Measurements from ENCODE around the gene DCLK3. TPM values are rescaled to one million over a fixed set of nuclear protein-coding genes. Genes with fewer than 3 reads are reported as not detected.

Gene DCLK3
- total RNA-seq, 2 experiments from 2014 or later: not detected

- ATAC-seq (ENCODE audit: low read depth) (no peak), DNase-seq (no peak)
- H3K27ac Mint-ChIP-seq: no peak overlapping the region
- H3K27me3 Mint-ChIP-seq: peaks cover 5% of the 10 kb centered on the region
- no peak overlapping the region for H3K4me3 Mint-ChIP-seq
- H3K9me3 Mint-ChIP-seq: no peaks in the 10 kb centered on the region
- POLR2A ChIA-PET: no interaction called here
- no peaks in the 10 kb centered on the region for H3K36me3 Mint-ChIP-seq
- peaks cover 4% of the 10 kb centered on the region for H3K4me1 Mint-ChIP-seq
Observed at GRCh38 chr3:36710606-36711005, 53.7 kb downstream of the DCLK3 start.

- Mint-ChIP-seq H3K27ac (no peak overlapping the region), H3K4me1 (peaks cover 4% of the 10 kb centered on the region), H3K27me3 (peaks cover 5% of the 10 kb centered on the region), H3K36me3 (no peaks in the 10 kb centered on the region), H3K9me3 (no peaks in the 10 kb centered on the region), H3K4me3 (no peak overlapping the region)
- no peak for DNase-seq
- ATAC-seq (ENCODE audit: low read depth): no peak
- POLR2A ChIA-PET: no interaction called here
Observed at GRCh38 chr3:36709826-36710365, 54.5 kb downstream of the DCLK3 start.

DNA sequence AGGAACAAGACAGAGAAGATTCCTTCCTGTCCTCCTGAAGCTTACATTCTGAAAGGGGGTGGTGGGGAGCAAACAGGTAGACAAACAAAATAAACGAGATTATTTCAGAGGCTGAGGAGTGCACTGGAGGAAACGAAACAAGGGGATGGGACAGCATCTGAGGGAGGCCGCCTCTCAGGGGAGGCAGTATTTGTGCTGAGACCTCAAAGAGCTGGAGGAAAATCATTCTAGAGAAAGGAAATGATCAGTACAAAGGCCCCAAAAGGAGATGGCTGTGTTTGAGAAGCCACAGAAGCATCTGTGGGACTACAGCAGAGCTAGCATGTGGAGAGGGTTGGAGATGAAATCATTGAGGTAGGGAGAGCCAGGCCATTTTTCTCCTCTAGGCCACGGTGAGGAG lies 55.1 kb downstream of the DCLK3 start:
- no peak overlapping the region for H3K4me3 Mint-ChIP-seq
- POLR2A ChIA-PET: no interaction called here
- DNase-seq: no peak

GRCh38 chr3:36707623-36708409 lies 56.5 kb downstream of the DCLK3 start:
- H3K4me1 Mint-ChIP-seq: peaks cover 4% of the 10 kb centered on the region
- POLR2A ChIA-PET: no interaction called here
- no peak overlapping the region for H3K4me3 Mint-ChIP-seq
- DNase-seq (no peak), ATAC-seq (ENCODE audit: low read depth) (no peak)
- H3K9me3 Mint-ChIP-seq: no peaks in the 10 kb centered on the region
- no peaks in the 10 kb centered on the region for H3K36me3 Mint-ChIP-seq
- no peak overlapping the region for H3K27ac Mint-ChIP-seq
- H3K27me3 Mint-ChIP-seq: peaks cover 5% of the 10 kb centered on the region

More for the DNA sequence above, 55.1 kb downstream of the DCLK3 start:
- no peaks in the 10 kb centered on the region for H3K36me3 Mint-ChIP-seq
- H3K27me3 Mint-ChIP-seq: peaks cover 5% of the 10 kb centered on the region
- ATAC-seq (ENCODE audit: low read depth): no peak
- no peak overlapping the region for H3K27ac Mint-ChIP-seq
- H3K4me1 Mint-ChIP-seq: peaks cover 4% of the 10 kb centered on the region
- H3K9me3 Mint-ChIP-seq: no peaks in the 10 kb centered on the region

- H3K27ac Mint-ChIP-seq: no peak overlapping the region
- H3K4me1 Mint-ChIP-seq: peaks cover 4% of the 10 kb centered on the region
- H3K27me3 Mint-ChIP-seq: peaks cover 5% of the 10 kb centered on the region
- no peak for ATAC-seq (ENCODE audit: low read depth)
- H3K9me3 Mint-ChIP-seq: no peaks in the 10 kb centered on the region
- POLR2A ChIA-PET: no interaction called here
- no peaks in the 10 kb centered on the region for H3K36me3 Mint-ChIP-seq
- DNase-seq: no peak
- H3K4me3 Mint-ChIP-seq: no peak overlapping the region
Observed at GRCh38 chr3:36705015-36705414, 59.3 kb downstream of the DCLK3 start.

DNA sequence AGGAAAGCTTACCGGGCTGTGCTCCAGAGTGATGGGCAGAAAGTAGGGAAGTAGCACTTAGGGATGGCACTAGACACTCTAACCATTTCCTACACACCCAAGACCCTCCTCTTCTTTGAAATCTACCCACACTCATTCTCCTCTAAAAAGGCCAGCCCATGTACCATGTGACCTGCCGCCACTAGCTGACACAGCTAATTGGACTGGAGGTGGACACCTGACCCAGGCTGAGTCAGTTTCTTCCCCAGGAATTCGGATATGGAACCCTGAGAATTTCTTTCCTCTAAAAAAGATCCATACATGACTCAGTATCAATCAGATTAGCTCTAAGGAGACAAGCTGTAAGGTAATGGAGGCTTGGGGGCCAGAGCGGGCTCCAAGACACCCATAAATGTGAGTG lies 60.1 kb downstream of the DCLK3 start:
- Mint-ChIP-seq H3K27ac (no peak overlapping the region), H3K27me3 (peaks cover 5% of the 10 kb centered on the region), H3K4me3 (no peak overlapping the region), H3K9me3 (no peaks in the 10 kb centered on the region), H3K4me1 (peaks cover 4% of the 10 kb centered on the region), H3K36me3 (no peaks in the 10 kb centered on the region)
- POLR2A ChIA-PET: no interaction called here
- DNase-seq: no peak
- no peak for ATAC-seq (ENCODE audit: low read depth)

DNA sequence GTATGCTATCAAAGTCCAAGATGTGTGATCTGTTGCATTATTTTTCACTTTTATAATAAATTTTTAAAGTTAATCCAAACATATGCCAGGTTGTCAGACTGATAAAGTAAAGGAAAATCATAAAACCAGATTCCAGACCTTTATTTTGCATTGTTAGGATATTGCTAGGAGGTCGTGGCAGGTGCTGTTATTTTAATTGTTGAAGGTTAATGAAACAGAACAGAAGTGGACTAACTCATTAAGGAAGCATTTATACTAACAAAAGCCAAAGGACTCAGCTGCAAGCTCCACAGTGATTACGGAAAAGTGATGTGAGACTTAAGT lies 63.1 kb downstream of the DCLK3 start:
- H3K4me3 Mint-ChIP-seq: no peak overlapping the region
- POLR2A ChIA-PET: no interaction called here
- no peak for DNase-seq
- H3K4me1 Mint-ChIP-seq: no peaks in the 10 kb centered on the region
- no peaks in the 10 kb centered on the region for H3K36me3 Mint-ChIP-seq
- no peak overlapping the region for H3K27ac Mint-ChIP-seq
- no peak for ATAC-seq (ENCODE audit: low read depth)
- H3K27me3 Mint-ChIP-seq: no peaks in the 10 kb centered on the region
- H3K9me3 Mint-ChIP-seq: no peaks in the 10 kb centered on the region

- DNase-seq (peak; percentile 44), ATAC-seq (ENCODE audit: low read depth) (no peak)
- Mint-ChIP-seq H3K4me3 (no peak overlapping the region), H3K27me3 (no peaks in the 10 kb centered on the region), H3K4me1 (no peaks in the 10 kb centered on the region), H3K36me3 (no peaks in the 10 kb centered on the region), H3K9me3 (no peaks in the 10 kb centered on the region), H3K27ac (no peak overlapping the region)
- POLR2A ChIA-PET: no interaction called here
Observed at GRCh38 chr3:36700537-36701248, 63.7 kb downstream of the DCLK3 start.

DNA sequence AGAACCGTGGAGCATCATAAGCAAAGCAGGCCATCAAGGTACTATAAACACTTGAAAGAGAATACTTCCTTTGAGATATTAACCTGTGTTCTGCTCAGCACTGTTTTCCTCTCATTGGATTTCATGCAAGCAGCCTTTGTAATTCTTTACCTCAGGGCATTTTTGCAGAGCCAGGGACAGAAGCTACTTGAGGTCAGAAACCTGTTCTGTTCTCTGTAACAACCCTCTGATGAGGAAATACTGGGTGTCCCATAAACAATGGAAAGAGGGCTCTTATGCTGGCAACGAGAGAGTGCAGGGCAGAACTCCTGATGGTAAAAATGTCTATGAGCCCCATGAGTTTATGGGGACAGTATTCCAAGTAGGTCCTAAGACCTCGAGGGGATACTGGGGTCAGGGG lies 66.0 kb downstream of the DCLK3 start:
- no peak overlapping the region for H3K4me3 Mint-ChIP-seq
- peaks cover 6% of the 10 kb centered on the region for H3K27me3 Mint-ChIP-seq
- no peak overlapping the region for H3K27ac Mint-ChIP-seq
- no peak for DNase-seq
- no peak for ATAC-seq (ENCODE audit: low read depth)
- H3K36me3 Mint-ChIP-seq: no peaks in the 10 kb centered on the region
- no peaks in the 10 kb centered on the region for H3K9me3 Mint-ChIP-seq
- H3K4me1 Mint-ChIP-seq: no peaks in the 10 kb centered on the region
- POLR2A ChIA-PET: no interaction called here

- POLR2A ChIA-PET: no interaction called here
- no peaks in the 10 kb centered on the region for H3K36me3 Mint-ChIP-seq
- no peaks in the 10 kb centered on the region for H3K9me3 Mint-ChIP-seq
- ATAC-seq (ENCODE audit: low read depth) (no peak), DNase-seq (no peak)
- H3K4me1 Mint-ChIP-seq: no peaks in the 10 kb centered on the region
- no peak overlapping the region for H3K4me3 Mint-ChIP-seq
- peaks cover 6% of the 10 kb centered on the region for H3K27me3 Mint-ChIP-seq
- H3K27ac Mint-ChIP-seq: no peak overlapping the region
Observed at GRCh38 chr3:36697229-36698001, 66.9 kb downstream of the DCLK3 start.

GRCh38 chr3:36696799-36697198 lies 67.6 kb downstream of the DCLK3 start:
- no peaks in the 10 kb centered on the region for H3K9me3 Mint-ChIP-seq
- POLR2A ChIA-PET: no interaction called here
- ATAC-seq (ENCODE audit: low read depth): no peak
- H3K36me3 Mint-ChIP-seq: no peaks in the 10 kb centered on the region
- H3K27me3 Mint-ChIP-seq: peaks cover 6% of the 10 kb centered on the region
- no peaks in the 10 kb centered on the region for H3K4me1 Mint-ChIP-seq
- no peak for DNase-seq
- no peak overlapping the region for H3K4me3 Mint-ChIP-seq
- H3K27ac Mint-ChIP-seq: no peak overlapping the region

- Mint-ChIP-seq H3K4me1 (no peaks in the 10 kb centered on the region), H3K4me3 (no peak overlapping the region), H3K27me3 (peaks cover 6% of the 10 kb centered on the region), H3K27ac (no peak overlapping the region), H3K9me3 (no peaks in the 10 kb centered on the region), H3K36me3 (no peaks in the 10 kb centered on the region)
- ATAC-seq (ENCODE audit: low read depth) (no peak), DNase-seq (no peak)
- POLR2A ChIA-PET: no interaction called here
Observed at GRCh38 chr3:36695769-36696137, 68.6 kb downstream of the DCLK3 start.

DNA sequence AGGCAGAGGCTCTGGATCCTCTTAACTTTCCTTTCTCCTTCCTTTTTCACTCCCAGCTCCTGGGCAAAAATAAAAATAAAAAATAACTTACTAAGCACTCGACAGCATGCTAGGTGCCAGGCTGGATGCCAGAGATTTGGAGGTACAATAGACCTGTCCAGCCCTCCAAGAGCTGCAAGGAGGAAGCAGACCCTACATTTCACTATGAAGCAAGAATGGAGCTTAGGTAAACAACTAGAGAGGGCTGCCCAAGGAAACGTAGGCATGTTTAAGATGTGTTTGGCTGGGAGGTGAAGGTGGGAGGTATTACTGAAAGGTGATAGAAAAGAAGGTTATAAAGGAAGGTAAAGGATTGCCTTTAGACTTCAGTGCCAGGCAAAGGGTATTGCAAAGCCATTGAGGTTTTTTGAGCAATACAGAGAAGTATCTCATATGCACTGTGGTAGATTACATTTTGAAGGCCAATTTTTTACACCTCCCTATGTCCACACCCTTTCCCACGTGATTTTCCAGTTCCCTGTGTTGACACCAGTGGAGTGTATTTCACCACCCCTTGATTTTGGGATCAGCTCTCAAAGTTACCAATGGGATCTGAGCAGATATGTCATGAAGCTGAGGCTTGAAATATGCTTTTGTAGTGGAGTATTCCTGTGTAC lies 69.1 kb downstream of the DCLK3 start:
- Mint-ChIP-seq H3K4me3 (no peak overlapping the region), H3K27me3 (peaks cover 6% of the 10 kb centered on the region), H3K27ac (no peak overlapping the region), H3K9me3 (no peaks in the 10 kb centered on the region), H3K4me1 (no peaks in the 10 kb centered on the region), H3K36me3 (no peaks in the 10 kb centered on the region)
- POLR2A ChIA-PET: no interaction called here
- DNase-seq (no peak), ATAC-seq (ENCODE audit: low read depth) (no peak)

Measured in activated naive CD8-positive, alpha-beta T cell treated with anti-CD3 and anti-CD28 coated beads, Interleukin-2, amount 10 ng/mL, durations not matched to agents 7 days and 5 days (primary cell).